ENCODE measurements around the gene CCDC86. TPM values are rescaled to one million over a fixed set of nuclear protein-coding genes. Genes with fewer than 3 reads are reported as not detected.

CCDC86 gene
- total RNA-seq, 1 donor from 2014 or later: 3.3 TPM

DNA sequence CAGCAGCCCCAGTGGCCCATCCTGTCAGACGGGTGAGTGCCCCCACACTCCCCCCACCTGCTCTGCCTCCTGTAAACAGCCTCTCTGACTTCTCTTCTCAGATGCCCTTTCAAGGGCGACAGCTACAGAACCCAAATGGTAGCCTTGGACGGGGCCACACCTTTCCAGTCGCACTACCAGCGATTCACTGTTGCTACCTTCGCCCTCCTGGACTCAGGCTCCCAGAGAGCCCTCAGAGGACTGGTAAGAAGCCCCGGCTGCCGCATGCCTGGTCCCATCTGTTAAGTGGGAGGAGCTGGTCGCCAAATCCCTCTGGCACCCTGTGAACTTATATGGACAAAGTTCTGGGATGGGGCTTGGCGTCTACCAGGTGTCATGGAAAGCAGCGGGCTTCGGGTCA is 31.6 kb downstream of the CCDC86 start:
- DNase-seq (ENCODE audit: low spot score): no peak
- no peaks in the 10 kb centered on the region for H3F3A ChIP-seq (ENCODE audit: low read depth)
- peaks cover 6% of the 10 kb centered on the region for H3K4me1 Mint-ChIP-seq
- H3K36me3 Mint-ChIP-seq: no peaks in the 10 kb centered on the region
- H4K20me1 ChIP-seq (ENCODE audit: low read depth): no peaks in the 10 kb centered on the region
- H3K27ac ChIP-seq: no peak overlapping the region
- no peaks in the 10 kb centered on the region for H3K79me2 ChIP-seq (ENCODE audit: low read depth)
- H3K4me2 ChIP-seq: no peak overlapping the region
- H3K9ac ChIP-seq: no peak overlapping the region
- no peaks in the 10 kb centered on the region for H3K27me3 ChIP-seq
- no peaks in the 10 kb centered on the region for H3K9me3 ChIP-seq (ENCODE audit: low read depth)
- TF ChIP-seq EZH2phosphoT487 (IDR thresholded peaks at IDR 0.05) (no peak), EZH2 (IDR thresholded peaks at IDR 0.05) (no peak), CTCF (IDR thresholded peaks at IDR 0.05) (no peak)
- H3K4me3 ChIP-seq: no peak overlapping the region
- no peak overlapping the region for H2AFZ ChIP-seq (replicated peaks)
- H3K27me3 Mint-ChIP-seq (ENCODE audit: insufficient read depth, low read depth): peaks cover 5% of the 10 kb centered on the region
- no peak overlapping the region for H3K4me3 Mint-ChIP-seq
- H3K27ac Mint-ChIP-seq: no peak overlapping the region
- no peaks in the 10 kb centered on the region for H3K4me1 ChIP-seq
- H3K9me3 Mint-ChIP-seq: no peaks in the 10 kb centered on the region
- no peaks in the 10 kb centered on the region for H3K36me3 ChIP-seq

- no peaks in the 10 kb centered on the region for H3K9me3 ChIP-seq (ENCODE audit: low read depth)
- no peaks in the 10 kb centered on the region for H3F3A ChIP-seq (ENCODE audit: low read depth)
- no peak overlapping the region for H3K4me2 ChIP-seq
- H3K27ac ChIP-seq: no peak overlapping the region
- no peak overlapping the region for H2AFZ ChIP-seq (replicated peaks)
- TF ChIP-seq EZH2 (IDR thresholded peaks at IDR 0.05) (no peak), CTCF (IDR thresholded peaks at IDR 0.05) (no peak), EZH2phosphoT487 (IDR thresholded peaks at IDR 0.05) (no peak)
- DNase-seq (ENCODE audit: low spot score): no peak
- Mint-ChIP-seq H3K36me3 (no peaks in the 10 kb centered on the region), H3K4me1 (peaks cover 12% of the 10 kb centered on the region), H3K4me3 (no peak overlapping the region), H3K9me3 (no peaks in the 10 kb centered on the region), H3K27ac (no peak overlapping the region), H3K27me3 (ENCODE audit: insufficient read depth, low read depth) (peaks cover 5% of the 10 kb centered on the region)
- no peaks in the 10 kb centered on the region for H3K36me3 ChIP-seq
- H4K20me1 ChIP-seq (ENCODE audit: low read depth): no peaks in the 10 kb centered on the region
- no peak overlapping the region for H3K4me3 ChIP-seq
- no peaks in the 10 kb centered on the region for H3K27me3 ChIP-seq
- no peaks in the 10 kb centered on the region for H3K79me2 ChIP-seq (ENCODE audit: low read depth)
- no peaks in the 10 kb centered on the region for H3K4me1 ChIP-seq
- no peak overlapping the region for H3K9ac ChIP-seq
Observed at GRCh38 chr11:60874421-60875365, 32.8 kb downstream of the CCDC86 start.

- H2AFZ ChIP-seq (replicated peaks): no peak overlapping the region
- H3K4me3 ChIP-seq: no peak overlapping the region
- H3K4me1 Mint-ChIP-seq: peaks cover 17% of the 10 kb centered on the region
- TF ChIP-seq EZH2 (IDR thresholded peaks at IDR 0.05): no peak
- no peak for TF ChIP-seq CTCF (IDR thresholded peaks at IDR 0.05)
- TF ChIP-seq EZH2phosphoT487 (IDR thresholded peaks at IDR 0.05): no peak
- H3K4me1 ChIP-seq: no peaks in the 10 kb centered on the region
- no peaks in the 10 kb centered on the region for H3F3A ChIP-seq (ENCODE audit: low read depth)
- H3K36me3 Mint-ChIP-seq: no peaks in the 10 kb centered on the region
- no peaks in the 10 kb centered on the region for H3K27me3 ChIP-seq
- H4K20me1 ChIP-seq (ENCODE audit: low read depth): no peaks in the 10 kb centered on the region
- no peak overlapping the region for H3K27ac ChIP-seq
- H3K9me3 Mint-ChIP-seq: no peaks in the 10 kb centered on the region
- H3K9ac ChIP-seq: no peak overlapping the region
- no peaks in the 10 kb centered on the region for H3K36me3 ChIP-seq
- H3K9me3 ChIP-seq (ENCODE audit: low read depth): no peaks in the 10 kb centered on the region
- no peak overlapping the region for H3K4me2 ChIP-seq
- no peak overlapping the region for H3K27ac Mint-ChIP-seq
- DNase-seq (ENCODE audit: low spot score): no peak
- peaks cover 5% of the 10 kb centered on the region for H3K27me3 Mint-ChIP-seq (ENCODE audit: insufficient read depth, low read depth)
- H3K79me2 ChIP-seq (ENCODE audit: low read depth): no peaks in the 10 kb centered on the region
- no peak overlapping the region for H3K4me3 Mint-ChIP-seq
Observed at GRCh38 chr11:60875366-60876167, 33.7 kb downstream of the CCDC86 start.
